ENCODE results near the gene LRIG1. TPM values are rescaled to one million over a fixed set of nuclear protein-coding genes. Genes with fewer than 3 reads are reported as not detected.

Gene LRIG1
- total and polyA plus RNA-seq, 10 of the 15 experiments (the other 5 are each of a cell fraction or from before 2014, with no cell fraction given) = 0.84 to 16.4 (median 8.1) TPM

GRCh38 chr3:66466606-66467270, 34.1 kb downstream of the LRIG1 start:
- H3K4me2 ChIP-seq (ENCODE audit: control insufficient read depth, insufficient read depth) = no peak overlapping the region
- H4K20me1 ChIP-seq (ENCODE audit: control insufficient read depth, insufficient read depth) = no peaks in the 10 kb centered on the region
- WGBS (ENCODE audit: insufficient coverage, insufficient replicate concordance, low lambda C conversion rate, missing lambda C conversion rate) = 94% methylated on average over 11 of the region's 11 CpGs
- H3K4me1 ChIP-seq (ENCODE audit: control insufficient read depth, insufficient read depth, low read length) = peaks cover 33% of the 10 kb centered on the region
- ChIA-PET RAD21 (ENCODE audit: unreplicated experiment) (interaction anchor here (0.6 to 1.2 kb wide), 3 partner anchors 16 to 80 kb away, joined by 3 to 4 read pairs (median 3); no protein-coding TSS in a partner anchor), CTCF (interaction anchor here (1.6 to 1.7 kb wide), 3 partner anchors 12 to 59 kb away, joined by 3 to 6 read pairs (median 3); no protein-coding TSS in a partner anchor), SMC1A (ENCODE audit: uncharacterized antibody, unreplicated experiment) (interaction anchor here (0.5 to 6.4 kb wide), 12 partner anchors 11 to 181 kb away, joined by 3 to 62 read pairs (median 4); no protein-coding TSS in a partner anchor), POLR2A (interaction anchor here (0.6 kb wide), 3 partner anchors 15 to 423 kb away, joined by 3 to 6 read pairs (median 3); no protein-coding TSS in a partner anchor)
- H3K9ac ChIP-seq (ENCODE audit: control insufficient read depth, insufficient read depth, low read length) = no peak overlapping the region
- H3K27me3 ChIP-seq (replicated peaks in 1 of 2; ENCODE audit: control insufficient read depth in 2 of 2, insufficient read depth in 2 of 2, low read length in 1 of 2) = no peaks in the 10 kb centered on the region
- no peak overlapping the region for H2AFZ ChIP-seq (ENCODE audit: control insufficient read depth, low read depth, low read length)
- no peak for ATAC-seq
- no peak overlapping the region for H3K4me3 ChIP-seq
- no peak for TF ChIP-seq RFX5 (IDR thresholded peaks at IDR 0.05; ENCODE audit: low read depth, low read length)
- TF ChIP-seq STAT1 (conservative IDR thresholded peaks at IDR 0.05) = no peak
- no peaks in the 10 kb centered on the region; the same call in 2 of the 3 replicates for H3K9me3 ChIP-seq (replicated peaks; ENCODE audit: control insufficient read depth, insufficient read depth, low read length)
- FAIRE-seq = no peak
- H3K79me2 ChIP-seq (ENCODE audit: control insufficient read depth, insufficient read depth, low read length) = peaks cover 15% of the 10 kb centered on the region
- intact Hi-C loops (cut with micrococcal nuclease; ENCODE audit: unreplicated experiment) = no loop called here
- H3K27ac ChIP-seq (ENCODE audit: control insufficient read depth, insufficient read depth) = no peak overlapping the region
- in situ Hi-C loops (cut with MboI) = no loop called here
- no TSS peak for BruUV-seq (replicated peaks)
- DNase-seq (ENCODE audit: low read depth, low spot score) = no peak
- no peaks in the 10 kb centered on the region for H3K36me3 ChIP-seq (ENCODE audit: control insufficient read depth in 2 of 2, insufficient read depth in 2 of 2, low read length in 1 of 2)

GRCh38 chr3:66465587-66465986, 35.2 kb downstream of the LRIG1 start:
- ChIA-PET RAD21 (ENCODE audit: unreplicated experiment) (no interaction called here), CTCF (no interaction called here), POLR2A (no interaction called here), SMC1A (ENCODE audit: uncharacterized antibody, unreplicated experiment) (no interaction called here)
- FAIRE-seq (no peak), ATAC-seq (no peak), DNase-seq (ENCODE audit: low read depth, low spot score) (no peak)
- BruUV-seq (replicated peaks) = no TSS peak
- no peaks in the 10 kb centered on the region; the same call in 2 of the 3 replicates for H3K9me3 ChIP-seq (replicated peaks; ENCODE audit: control insufficient read depth, insufficient read depth, low read length)
- WGBS (ENCODE audit: insufficient coverage, insufficient replicate concordance, low lambda C conversion rate, missing lambda C conversion rate) = 85% methylated on average over 4 of the region's 4 CpGs
- H4K20me1 ChIP-seq (ENCODE audit: control insufficient read depth, insufficient read depth) = no peaks in the 10 kb centered on the region
- H3K27me3 ChIP-seq (replicated peaks in 1 of 2; ENCODE audit: control insufficient read depth in 2 of 2, insufficient read depth in 2 of 2, low read length in 1 of 2) = no peaks in the 10 kb centered on the region
- no peak overlapping the region for H2AFZ ChIP-seq (ENCODE audit: control insufficient read depth, low read depth, low read length)
- no peak overlapping the region for H3K4me3 ChIP-seq
- H3K9ac ChIP-seq (ENCODE audit: control insufficient read depth, insufficient read depth, low read length) = no peak overlapping the region
- no peak overlapping the region for H3K27ac ChIP-seq (ENCODE audit: control insufficient read depth, insufficient read depth)
- in situ Hi-C loops (cut with MboI) (no loop called here), intact Hi-C loops (cut with micrococcal nuclease; ENCODE audit: unreplicated experiment) (no loop called here)
- H3K4me2 ChIP-seq (ENCODE audit: control insufficient read depth, insufficient read depth) = no peak overlapping the region
- H3K36me3 ChIP-seq (ENCODE audit: control insufficient read depth in 2 of 2, insufficient read depth in 2 of 2, low read length in 1 of 2) = no peaks in the 10 kb centered on the region
- H3K79me2 ChIP-seq (ENCODE audit: control insufficient read depth, insufficient read depth, low read length) = peaks cover 12% of the 10 kb centered on the region
- peaks cover 25% of the 10 kb centered on the region for H3K4me1 ChIP-seq (ENCODE audit: control insufficient read depth, insufficient read depth, low read length)
- TF ChIP-seq ZZZ3 (IDR thresholded peaks at IDR 0.05; ENCODE audit: control insufficient read depth, insufficient read length, low read depth) (no peak), PBX3 (IDR thresholded peaks at IDR 0.05; ENCODE audit: insufficient replicate concordance, low read depth, low read length) (no peak), PRDM15 (CRISPR knock-in tag; IDR thresholded peaks at IDR 0.05) (no peak), POU2F2 (IDR thresholded peaks at IDR 0.05; ENCODE audit: borderline replicate concordance, low read depth, low read length) (no peak), WRNIP1 (IDR thresholded peaks at IDR 0.05; ENCODE audit: borderline replicate concordance, low read depth, low read length) (no peak), PKNOX1 (IDR thresholded peaks at IDR 0.05) (no peak), GABPA (IDR thresholded peaks at IDR 0.05; ENCODE audit: low read depth) (no peak), DPF2 (IDR thresholded peaks at IDR 0.05) (no peak), PAX5 (IDR thresholded peaks at IDR 0.05; ENCODE audit: borderline replicate concordance, low read depth, low read length) (no peak)
